ENCODE data around the gene MAPKAP1. TPM values are rescaled to one million over a fixed set of nuclear protein-coding genes. Genes with fewer than 3 reads are reported as not detected.

MAPKAP1 gene
- total RNA-seq, 2 donors from 2014 or later, result 83.7 to 115 TPM

Other genes with a start within 250 kb of the MAPKAP1 start
- gene PBX3, start 40.2 kb upstream of the MAPKAP1 start, total RNA-seq, result 10 to 100 TPM; 21.4 to 40.2 TPM